ENCODE measurements around the gene TPSG1. TPM values are rescaled to one million over a fixed set of nuclear protein-coding genes. Genes with fewer than 3 reads are reported as not detected.
"Not testable (repeated sequence)": the region's sequence is repeated elsewhere in the genome, so short reads cannot be mapped to it uniquely, and the experiment has no call there.

Gene TPSG1
- total RNA-seq, 2 donors from 2014 or later = 0.54 TPM; not detected in 1

DNA sequence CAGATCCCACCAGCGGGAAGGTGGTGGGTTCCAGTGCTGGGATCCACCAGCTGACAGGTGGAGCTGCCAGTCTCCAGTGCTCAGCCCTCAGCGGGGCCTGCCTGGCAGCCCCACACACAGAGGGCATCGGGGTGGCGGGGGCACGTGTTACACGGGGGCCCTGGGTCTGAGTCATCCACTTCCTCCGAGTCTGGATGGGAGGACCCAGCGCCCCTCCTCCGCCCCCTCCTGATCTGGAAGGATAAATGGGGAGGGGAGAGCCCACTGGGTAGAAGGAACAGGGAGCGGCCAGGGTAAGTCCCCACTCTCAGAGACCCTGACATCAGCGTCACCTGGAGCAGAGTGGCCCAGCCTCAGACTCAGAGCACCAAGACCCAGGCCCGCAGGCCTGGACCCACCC, 15.4 kb upstream of the TPSG1 start, which contains the start of gene TPSAB1:
TPSAB1 (plus strand) TSS at position 270 of the 400 bp plus-strand sequence. CDS start 234 bp downstream, outside the sequence.
- not testable (repeated sequence) for H3K27me3 ChIP-seq (replicated peaks; ENCODE audit: insufficient read depth); H3K4me3 ChIP-seq; H3K36me3 ChIP-seq; DNase-seq (ENCODE audit: low spot score); H3K27ac ChIP-seq; ATAC-seq (ENCODE audit: insufficient number of reproducible peaks, low FRiP score, low read depth); H3K9me3 ChIP-seq; H3K4me1 ChIP-seq (ENCODE audit: control insufficient read depth in 1 of 2, low read depth in 2 of 2)

DNA sequence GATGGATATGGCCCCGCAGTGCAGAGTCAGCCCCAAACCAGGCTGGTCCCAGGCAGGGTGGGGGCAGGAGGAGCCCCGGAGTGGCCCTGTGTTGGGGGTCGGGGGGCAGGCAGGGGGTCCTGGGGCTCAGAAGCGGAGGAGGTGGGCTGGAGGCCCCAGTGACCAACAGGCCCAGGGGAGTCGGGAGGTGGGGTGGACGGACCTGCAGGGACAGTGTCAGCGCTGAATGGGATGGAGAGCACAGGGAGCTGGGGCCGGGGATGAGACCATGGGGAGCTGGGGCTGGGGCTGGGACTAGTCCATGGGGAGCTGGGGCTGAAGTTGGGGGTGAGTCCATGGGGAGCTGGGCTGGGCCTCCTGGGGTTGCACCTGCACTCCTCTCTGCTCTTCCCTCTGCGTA, 14.5 kb upstream of the TPSG1 start:
- H3K4me3 ChIP-seq; H3K27me3 ChIP-seq (replicated peaks; ENCODE audit: insufficient read depth); H3K4me1 ChIP-seq (ENCODE audit: control insufficient read depth in 1 of 2, low read depth in 2 of 2); H3K9me3 ChIP-seq; ATAC-seq (ENCODE audit: insufficient number of reproducible peaks, low FRiP score, low read depth); DNase-seq (ENCODE audit: low spot score); H3K27ac ChIP-seq; H3K36me3 ChIP-seq: not testable (repeated sequence)

DNA sequence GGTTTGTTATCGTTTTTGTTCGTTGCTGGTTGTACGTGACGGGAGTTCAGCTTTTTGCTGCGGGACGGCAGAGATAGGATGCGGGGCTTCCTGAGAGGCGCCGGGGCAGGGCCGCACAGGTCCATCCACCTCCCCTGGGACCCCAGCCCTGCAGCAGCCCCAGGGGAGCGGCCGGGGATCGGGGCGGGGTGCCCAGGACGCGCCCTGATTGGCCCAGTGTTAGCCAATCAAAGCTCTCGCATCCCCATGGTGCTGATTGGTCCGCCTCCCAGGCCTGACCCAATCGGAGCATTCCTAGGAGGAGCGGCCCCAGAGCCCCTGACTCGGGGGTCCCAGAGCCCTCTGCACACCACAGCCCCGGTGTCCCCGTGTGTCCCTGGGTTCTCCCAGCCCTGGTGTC, 13.8 kb upstream of the TPSG1 start:
- H3K27ac ChIP-seq; H3K9me3 ChIP-seq; ATAC-seq (ENCODE audit: insufficient number of reproducible peaks, low FRiP score, low read depth); H3K4me1 ChIP-seq (ENCODE audit: control insufficient read depth in 1 of 2, low read depth in 2 of 2); H3K36me3 ChIP-seq; H3K4me3 ChIP-seq; H3K27me3 ChIP-seq (replicated peaks; ENCODE audit: insufficient read depth); DNase-seq (ENCODE audit: low spot score): not testable (repeated sequence)

DNA sequence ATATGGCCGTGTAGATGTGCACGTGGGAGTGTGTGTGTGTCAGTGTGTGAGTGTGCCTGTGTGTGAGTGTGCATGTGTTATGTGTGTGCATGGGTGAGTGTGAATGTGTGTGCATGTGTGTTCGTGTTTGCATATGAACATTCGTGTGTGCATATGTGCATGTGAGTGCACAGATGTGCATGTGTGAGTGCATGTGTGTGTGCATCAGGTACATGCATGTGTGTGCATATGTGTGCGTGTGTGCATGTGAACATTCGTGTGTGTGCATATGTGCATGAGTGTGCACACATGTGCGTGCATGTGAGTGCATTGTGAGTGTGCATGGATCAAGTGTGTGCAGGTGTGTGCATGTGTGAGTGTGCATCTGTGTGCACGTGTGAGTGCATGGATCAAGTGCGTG, 12.9 kb upstream of the TPSG1 start:
- Histone ChIP-seq H3K27me3 (replicated peaks; ENCODE audit: insufficient read depth) (no peaks in the 10 kb centered on the region), H3K27ac (no peak overlapping the region), H3K4me3 (no peak overlapping the region), H3K4me1 (ENCODE audit: control insufficient read depth in 1 of 2, low read depth in 2 of 2) (no peaks in the 10 kb centered on the region), H3K36me3 (no peaks in the 10 kb centered on the region), H3K9me3 (no peaks in the 10 kb centered on the region)
- DNase-seq (ENCODE audit: low spot score) (no peak), ATAC-seq (ENCODE audit: insufficient number of reproducible peaks, low FRiP score, low read depth) (no peak)
- TF ChIP-seq, protein P1, sequence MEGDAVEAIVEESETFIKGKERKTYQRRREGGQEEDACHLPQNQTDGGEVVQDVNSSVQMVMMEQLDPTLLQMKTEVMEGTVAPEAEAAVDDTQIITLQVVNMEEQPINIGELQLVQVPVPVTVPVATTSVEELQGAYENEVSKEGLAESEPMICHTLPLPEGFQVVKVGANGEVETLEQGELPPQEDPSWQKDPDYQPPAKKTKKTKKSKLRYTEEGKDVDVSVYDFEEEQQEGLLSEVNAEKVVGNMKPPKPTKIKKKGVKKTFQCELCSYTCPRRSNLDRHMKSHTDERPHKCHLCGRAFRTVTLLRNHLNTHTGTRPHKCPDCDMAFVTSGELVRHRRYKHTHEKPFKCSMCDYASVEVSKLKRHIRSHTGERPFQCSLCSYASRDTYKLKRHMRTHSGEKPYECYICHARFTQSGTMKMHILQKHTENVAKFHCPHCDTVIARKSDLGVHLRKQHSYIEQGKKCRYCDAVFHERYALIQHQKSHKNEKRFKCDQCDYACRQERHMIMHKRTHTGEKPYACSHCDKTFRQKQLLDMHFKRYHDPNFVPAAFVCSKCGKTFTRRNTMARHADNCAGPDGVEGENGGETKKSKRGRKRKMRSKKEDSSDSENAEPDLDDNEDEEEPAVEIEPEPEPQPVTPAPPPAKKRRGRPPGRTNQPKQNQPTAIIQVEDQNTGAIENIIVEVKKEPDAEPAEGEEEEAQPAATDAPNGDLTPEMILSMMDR (IDR thresholded peaks at IDR 0.05) = no peak

DNA sequence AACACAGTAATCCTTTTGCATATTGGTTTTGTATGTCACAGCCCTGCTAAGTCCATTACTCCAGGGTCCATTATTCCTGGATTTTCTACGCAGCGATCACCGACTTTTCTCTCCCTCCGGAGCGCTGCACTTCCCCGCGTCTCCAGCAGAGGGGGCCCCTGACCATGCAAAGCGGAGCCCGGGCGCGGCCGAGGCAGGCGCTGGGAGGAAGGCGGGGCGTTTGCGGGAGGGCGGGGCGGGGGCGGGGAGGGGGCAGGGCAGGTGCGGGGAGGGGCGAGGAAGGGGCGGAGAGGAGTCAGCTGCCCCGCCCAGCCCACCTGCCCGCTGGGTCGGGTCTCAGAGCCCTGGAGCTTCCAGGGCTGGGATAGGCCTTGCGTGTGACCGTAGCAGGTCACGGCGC, 11.6 kb upstream of the TPSG1 start:
- not testable (repeated sequence) for DNase-seq (ENCODE audit: low spot score); H3K9me3 ChIP-seq; H3K36me3 ChIP-seq; H3K4me1 ChIP-seq (ENCODE audit: control insufficient read depth in 1 of 2, low read depth in 2 of 2); ATAC-seq (ENCODE audit: insufficient number of reproducible peaks, low FRiP score, low read depth); H3K4me3 ChIP-seq; H3K27me3 ChIP-seq (replicated peaks; ENCODE audit: insufficient read depth); H3K27ac ChIP-seq

DNA sequence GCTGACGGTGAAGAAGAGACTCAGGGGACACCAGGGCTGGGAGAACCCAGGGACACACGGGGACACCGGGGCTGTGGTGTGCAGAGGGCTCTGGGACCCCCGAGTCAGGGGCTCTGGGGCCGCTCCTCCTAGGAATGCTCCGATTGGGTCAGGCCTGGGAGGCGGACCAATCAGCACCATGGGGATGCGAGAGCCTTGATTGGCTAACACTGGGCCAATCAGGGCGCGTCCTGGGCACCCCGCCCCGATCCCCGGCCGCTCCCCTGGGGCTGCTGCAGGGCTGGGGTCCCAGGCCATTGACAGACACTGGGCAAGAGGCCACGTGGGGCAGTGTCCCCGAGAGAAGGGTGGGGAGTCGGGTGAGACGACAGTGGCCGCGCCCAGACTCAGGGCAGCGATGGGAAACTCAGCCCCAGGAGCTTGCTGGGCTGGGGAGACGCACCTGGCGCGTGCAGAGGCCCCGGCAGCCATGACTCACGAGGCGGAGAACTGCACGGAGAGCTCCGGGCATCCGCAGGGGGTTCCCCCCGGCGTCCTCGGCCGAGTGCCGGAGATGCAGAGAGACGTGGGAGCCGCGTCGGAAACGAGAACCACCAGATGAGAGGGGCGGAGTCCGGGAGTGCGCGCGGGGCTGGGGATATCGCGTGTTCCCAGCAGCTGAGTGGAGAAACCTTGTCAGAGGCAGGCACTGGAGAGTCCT, 7.1 kb upstream of the TPSG1 start:
- H3K4me3 ChIP-seq; H3K27ac ChIP-seq; H3K9me3 ChIP-seq; ATAC-seq (ENCODE audit: insufficient number of reproducible peaks, low FRiP score, low read depth); H3K27me3 ChIP-seq (replicated peaks; ENCODE audit: insufficient read depth); H3K36me3 ChIP-seq; H3K4me1 ChIP-seq (ENCODE audit: control insufficient read depth in 1 of 2, low read depth in 2 of 2); DNase-seq (ENCODE audit: low spot score): not testable (repeated sequence)

DNA sequence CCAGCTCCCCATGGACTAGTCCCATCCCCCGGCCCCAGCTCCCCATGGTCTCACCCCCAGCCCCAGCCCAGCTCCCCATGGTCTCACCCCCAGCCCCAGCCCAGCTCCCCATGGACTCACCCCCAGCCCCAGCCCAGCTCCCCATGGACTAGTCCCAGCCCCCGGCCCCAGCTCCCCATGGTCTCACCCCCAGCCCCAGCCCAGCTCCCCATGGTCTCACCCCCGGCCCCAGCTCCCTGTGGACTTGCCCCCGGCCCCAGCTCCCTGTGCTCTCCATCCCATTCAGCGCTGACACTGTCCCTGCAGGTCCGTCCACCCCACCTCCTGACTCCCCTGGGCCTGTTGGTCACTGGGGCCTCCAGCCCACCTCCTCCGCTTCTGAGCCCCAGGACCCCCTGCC, 6.2 kb upstream of the TPSG1 start:
- not testable (repeated sequence) for H3K4me1 ChIP-seq (ENCODE audit: control insufficient read depth in 1 of 2, low read depth in 2 of 2); H3K9me3 ChIP-seq; ATAC-seq (ENCODE audit: insufficient number of reproducible peaks, low FRiP score, low read depth); DNase-seq (ENCODE audit: low spot score); H3K36me3 ChIP-seq; H3K4me3 ChIP-seq; H3K27me3 ChIP-seq (replicated peaks; ENCODE audit: insufficient read depth); H3K27ac ChIP-seq

DNA sequence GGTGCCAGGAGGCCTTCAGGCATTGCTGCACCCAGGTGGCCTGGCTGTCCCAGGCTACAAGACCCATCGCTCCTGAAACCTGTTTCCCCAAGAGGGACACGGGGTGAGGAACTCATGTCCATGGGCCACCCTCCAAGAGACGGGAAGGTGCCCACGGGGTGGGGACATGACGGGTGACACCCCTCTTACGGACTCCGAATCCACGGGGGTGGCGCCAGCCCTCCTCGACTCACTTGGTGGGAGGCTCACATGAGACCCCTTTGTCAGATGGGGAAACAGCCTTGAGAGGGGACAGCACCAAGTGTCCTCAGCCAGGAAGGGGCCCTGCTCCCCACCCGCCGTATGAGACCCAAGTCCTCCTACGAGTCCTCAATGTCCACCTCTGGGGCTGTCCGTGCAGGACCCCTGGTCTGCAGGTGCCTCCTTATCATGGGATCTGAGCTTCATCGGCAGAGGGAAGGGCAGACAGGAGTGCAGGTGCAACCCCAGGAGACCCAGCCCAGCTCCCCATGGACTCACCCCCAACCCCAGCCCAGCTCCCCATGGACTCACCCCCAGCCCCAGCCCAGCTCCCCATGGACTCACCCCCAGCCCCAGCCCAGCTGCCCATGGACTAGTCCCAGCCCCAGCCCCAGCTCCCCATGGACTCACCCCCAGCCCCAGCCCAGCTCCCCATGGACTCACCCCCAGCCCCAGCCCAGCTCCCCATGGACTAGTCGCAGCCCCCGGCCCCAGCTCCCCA, 5.6 kb upstream of the TPSG1 start:
- H3K36me3 ChIP-seq; H3K4me3 ChIP-seq; H3K27me3 ChIP-seq (replicated peaks; ENCODE audit: insufficient read depth); H3K4me1 ChIP-seq (ENCODE audit: control insufficient read depth in 1 of 2, low read depth in 2 of 2); H3K27ac ChIP-seq; DNase-seq (ENCODE audit: low spot score); ATAC-seq (ENCODE audit: insufficient number of reproducible peaks, low FRiP score, low read depth); H3K9me3 ChIP-seq: not testable (repeated sequence)

DNA sequence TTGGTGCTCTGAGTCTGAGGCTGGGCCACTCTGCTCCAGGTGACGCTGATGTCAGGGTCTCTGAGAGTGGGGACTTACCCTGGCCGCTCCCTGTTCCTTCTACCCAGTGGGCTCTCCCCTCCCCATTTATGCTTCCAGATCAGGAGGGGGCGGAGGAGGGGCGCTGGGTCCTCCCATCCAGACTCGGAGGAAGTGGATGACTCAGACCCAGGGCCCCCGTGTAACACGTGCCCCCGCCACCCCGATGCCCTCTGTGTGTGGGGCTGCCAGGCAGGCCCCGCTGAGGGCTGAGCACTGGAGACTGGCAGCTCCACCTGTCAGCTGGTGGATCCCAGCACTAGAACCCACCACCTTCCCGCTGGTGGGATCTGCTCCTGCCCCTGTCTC, 5.0 kb upstream of the TPSG1 start, which contains the start of gene TPSB2:
TPSB2 (minus strand) TSS at position 101 of the 387 bp plus-strand sequence. CDS start 233 bp downstream, outside the sequence.
- not testable (repeated sequence) for H3K4me1 ChIP-seq (ENCODE audit: control insufficient read depth in 1 of 2, low read depth in 2 of 2); H3K27me3 ChIP-seq (replicated peaks; ENCODE audit: insufficient read depth); H3K36me3 ChIP-seq; H3K4me3 ChIP-seq; H3K9me3 ChIP-seq; DNase-seq (ENCODE audit: low spot score); H3K27ac ChIP-seq; ATAC-seq (ENCODE audit: insufficient number of reproducible peaks, low FRiP score, low read depth)

DNA sequence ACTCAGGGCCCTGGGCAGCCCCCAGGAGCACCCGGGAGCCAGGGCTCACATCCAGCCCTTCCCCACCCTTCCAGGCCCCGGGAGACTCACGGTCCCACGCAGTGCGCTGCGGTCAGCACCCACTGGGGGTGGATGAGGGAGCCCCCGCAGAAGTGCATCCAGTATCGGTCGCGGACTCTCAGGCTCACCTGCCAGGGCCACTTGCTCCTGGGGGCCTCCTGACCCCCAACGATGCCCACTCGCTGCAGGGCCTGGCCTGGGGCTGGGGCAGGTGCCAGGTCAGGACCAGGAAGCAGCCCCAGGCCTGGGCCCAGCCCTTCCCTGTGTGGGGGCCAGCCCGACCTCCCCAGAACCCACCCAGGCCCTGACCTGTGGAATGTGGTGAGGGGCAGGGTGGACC, 4.4 kb upstream of the TPSG1 start:
- H3K9me3 ChIP-seq; H3K27me3 ChIP-seq (replicated peaks; ENCODE audit: insufficient read depth); H3K27ac ChIP-seq; ATAC-seq (ENCODE audit: insufficient number of reproducible peaks, low FRiP score, low read depth); H3K36me3 ChIP-seq; DNase-seq (ENCODE audit: low spot score); H3K4me3 ChIP-seq; H3K4me1 ChIP-seq (ENCODE audit: control insufficient read depth in 1 of 2, low read depth in 2 of 2): not testable (repeated sequence)

DNA sequence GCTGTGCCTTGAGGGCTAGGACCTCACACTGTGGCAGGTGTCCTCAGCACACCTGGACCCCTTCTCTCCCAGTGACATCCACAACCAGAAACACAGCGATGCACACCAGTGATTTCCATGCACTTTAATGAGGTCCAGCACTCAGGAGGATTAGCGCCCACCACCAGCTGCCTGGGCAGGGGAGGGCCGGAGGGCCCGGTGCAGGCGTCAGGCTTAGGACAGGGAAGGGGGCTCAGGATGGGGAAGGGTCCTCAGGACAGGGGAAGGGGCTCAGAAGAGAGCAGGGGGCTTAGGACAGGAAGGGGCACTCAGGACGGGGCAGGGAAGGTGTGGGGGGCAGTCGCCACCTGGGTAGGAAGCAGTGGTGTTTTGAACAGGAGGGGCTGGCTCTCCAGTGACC, 3.2 kb upstream of the TPSG1 start:
- not testable (repeated sequence) for H3K27me3 ChIP-seq (replicated peaks; ENCODE audit: insufficient read depth); H3K36me3 ChIP-seq; ATAC-seq (ENCODE audit: insufficient number of reproducible peaks, low FRiP score, low read depth); H3K4me3 ChIP-seq; DNase-seq (ENCODE audit: low spot score); H3K4me1 ChIP-seq (ENCODE audit: control insufficient read depth in 1 of 2, low read depth in 2 of 2); H3K9me3 ChIP-seq; H3K27ac ChIP-seq

All from thoracic aorta (tissue), 2 donors.